Upper lobe of left lung (tissue), 4 donors: ENCODE measurements around the gene NRXN3.

Source experiments
- CTCF ChIP-seq, 6 experiments: fragments of 450-650 bp in 4 of 6; fragments of 200-600 bp in 2 of 6; sonication (generic) in 2 of 6; IDR thresholded peaks; one replicate each; pipeline ENCODE4 v1.5.1; 2016 to 2019; ENCODE audit warnings: antibody characterized with exemption in 6 of 6
- EP300 ChIP-seq, 4 donors: sonication (generic); formaldehyde crosslinking; IDR thresholded peaks; one replicate each; pipeline ENCODE4 v1.5.1; 2017; ENCODE audit warnings: antibody characterized with exemption in 4 of 4, control low read depth in 2 of 4
- POLR2A ChIP-seq, 4 donors: fragments of 450-650 bp; IDR thresholded peaks; one replicate each; pipeline ENCODE4 v1.5.1; 2016 to 2017; ENCODE audit warnings: antibody characterized with exemption in 4 of 4, mild to moderate bottlenecking in 2 of 4

- no peak for TF ChIP-seq EP300 (IDR thresholded peaks at IDR 0.05)
- no peak for TF ChIP-seq CTCF (IDR thresholded peaks at IDR 0.05)
- no peak for TF ChIP-seq POLR2A (IDR thresholded peaks at IDR 0.05)
These were observed 175.1 kb downstream of the NRXN3 start for GRCh38 chr14:78345131-78345744.
